B cell (primary cell): Measurements from ENCODE around the gene CEPT1.

ENCODE experiments used
- CTCF ChIP-seq: fragments of 200-600 bp; IDR thresholded peaks from one replicate; pipeline ENCODE4 v1.8.0; 2022; ENCODE audit warnings: antibody characterized with exemption, mild to moderate bottlenecking
- EZH2 ChIP-seq: IDR thresholded peaks from 2 replicates; pipeline ENCODE4 v1.6.1; 2012; ENCODE audit warnings: borderline replicate concordance, low read depth, mild to moderate bottlenecking, moderate library complexity, low read length; ENCODE audit not compliant: insufficient read depth, poor library complexity, severe bottlenecking

- TF ChIP-seq CTCF (no peak), EZH2 (no peak)
Measured at GRCh38 chr1:111101854-111102642, 38.0 kb upstream of the CEPT1 start.
